ENCODE measurements around the gene SORCS3.

GRCh38 chr10:105041956-105042355 is 400.9 kb downstream of the SORCS3 start:
- TF ChIP-seq ZNF280D (CRISPR knock-in tag; IDR thresholded peaks at IDR 0.05) = no peak
- no peak for TF ChIP-seq ZBTB8A (CRISPR knock-in tag; IDR thresholded peaks at IDR 0.05; ENCODE audit: borderline replicate concordance, low read depth)
- TF ChIP-seq ZBTB44 (CRISPR knock-in tag; IDR thresholded peaks at IDR 0.05) = no peak
- no peak for TF ChIP-seq EP300 (IDR thresholded peaks at IDR 0.05; ENCODE audit: low read depth in 2 of 2, low read length in 2 of 2)
- TF ChIP-seq EP300 (CRISPR knock-in tag; IDR thresholded peaks at IDR 0.05; ENCODE audit: borderline replicate concordance) = no peak
- no peak for TF ChIP-seq FOXA1 (IDR thresholded peaks at IDR 0.05)
- no peak for TF ChIP-seq FOXA1 (CRISPR knock-in tag; IDR thresholded peaks at IDR 0.05)
- no peak for TF ChIP-seq ZNF274 (CRISPR knock-in tag; IDR thresholded peaks at IDR 0.05)
- TF ChIP-seq, protein P1, sequence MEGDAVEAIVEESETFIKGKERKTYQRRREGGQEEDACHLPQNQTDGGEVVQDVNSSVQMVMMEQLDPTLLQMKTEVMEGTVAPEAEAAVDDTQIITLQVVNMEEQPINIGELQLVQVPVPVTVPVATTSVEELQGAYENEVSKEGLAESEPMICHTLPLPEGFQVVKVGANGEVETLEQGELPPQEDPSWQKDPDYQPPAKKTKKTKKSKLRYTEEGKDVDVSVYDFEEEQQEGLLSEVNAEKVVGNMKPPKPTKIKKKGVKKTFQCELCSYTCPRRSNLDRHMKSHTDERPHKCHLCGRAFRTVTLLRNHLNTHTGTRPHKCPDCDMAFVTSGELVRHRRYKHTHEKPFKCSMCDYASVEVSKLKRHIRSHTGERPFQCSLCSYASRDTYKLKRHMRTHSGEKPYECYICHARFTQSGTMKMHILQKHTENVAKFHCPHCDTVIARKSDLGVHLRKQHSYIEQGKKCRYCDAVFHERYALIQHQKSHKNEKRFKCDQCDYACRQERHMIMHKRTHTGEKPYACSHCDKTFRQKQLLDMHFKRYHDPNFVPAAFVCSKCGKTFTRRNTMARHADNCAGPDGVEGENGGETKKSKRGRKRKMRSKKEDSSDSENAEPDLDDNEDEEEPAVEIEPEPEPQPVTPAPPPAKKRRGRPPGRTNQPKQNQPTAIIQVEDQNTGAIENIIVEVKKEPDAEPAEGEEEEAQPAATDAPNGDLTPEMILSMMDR (CRISPR knock-in tag; IDR thresholded peaks at IDR 0.05) = no peak
- no peak for TF ChIP-seq MZF1 (CRISPR knock-in tag; IDR thresholded peaks at IDR 0.05; ENCODE audit: borderline replicate concordance)
- no peak for TF ChIP-seq TCF12 (IDR thresholded peaks at IDR 0.05)
- TF ChIP-seq TCF12 (CRISPR knock-in tag; IDR thresholded peaks at IDR 0.05) = no peak

Measured in HepG2 (cell line).